ENCODE data around the gene CIAPIN1.
"Not testable (repeated sequence)": the region's sequence is repeated elsewhere in the genome, so short reads cannot be mapped to it uniquely, and the experiment has no call there.

The CIAPIN1 gene

GRCh38 chr16:57439947-57440346 is 7.2 kb downstream of the CIAPIN1 start:
- not testable (repeated sequence) for DNase-seq

GRCh38 chr16:57435838-57436237 is 11.3 kb downstream of the CIAPIN1 start:
- no peak for DNase-seq

DNA sequence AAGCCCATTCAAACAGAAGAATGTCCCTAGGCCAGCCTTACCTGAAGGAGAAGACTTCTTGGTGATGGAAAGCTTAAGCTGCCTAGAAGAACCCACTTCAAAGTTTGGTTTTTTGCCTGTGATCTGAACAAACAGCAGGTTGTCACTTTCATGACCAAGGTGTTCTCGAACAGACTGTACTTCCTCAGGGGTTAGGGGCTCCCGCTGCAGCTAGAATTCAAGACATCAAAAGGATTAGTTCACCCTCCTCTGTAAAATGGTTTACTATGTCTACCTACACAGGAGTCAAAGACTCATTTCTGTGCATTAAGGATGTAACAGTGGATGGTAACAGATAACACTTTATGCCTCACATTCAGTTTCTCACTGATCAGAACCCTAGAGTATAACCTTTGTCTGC is 13.2 kb downstream of the CIAPIN1 start:
- DNase-seq = no peak

DNA sequence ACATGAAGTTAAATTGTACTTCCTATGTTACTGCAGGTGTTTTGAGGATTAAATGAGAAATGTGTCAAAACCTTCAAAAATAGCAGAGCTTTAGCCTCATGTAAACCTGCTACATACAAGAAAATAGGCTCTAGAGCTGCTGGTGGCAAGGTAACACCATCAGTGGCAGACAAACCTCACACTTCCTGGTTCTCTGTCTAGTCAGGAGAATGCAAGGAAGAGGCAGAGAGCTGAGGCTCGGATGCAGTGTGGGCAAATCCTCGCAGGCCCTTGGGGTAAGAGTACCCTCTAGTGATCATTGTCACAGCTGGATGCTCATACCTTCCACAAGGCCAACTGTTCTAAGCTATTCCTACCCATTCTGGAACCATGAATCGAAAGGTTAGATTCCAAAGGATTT is 14.2 kb downstream of the CIAPIN1 start:
- no peak for DNase-seq

GRCh38 chr16:57432505-57432904 is 14.7 kb downstream of the CIAPIN1 start:
- no peak for DNase-seq

DNA sequence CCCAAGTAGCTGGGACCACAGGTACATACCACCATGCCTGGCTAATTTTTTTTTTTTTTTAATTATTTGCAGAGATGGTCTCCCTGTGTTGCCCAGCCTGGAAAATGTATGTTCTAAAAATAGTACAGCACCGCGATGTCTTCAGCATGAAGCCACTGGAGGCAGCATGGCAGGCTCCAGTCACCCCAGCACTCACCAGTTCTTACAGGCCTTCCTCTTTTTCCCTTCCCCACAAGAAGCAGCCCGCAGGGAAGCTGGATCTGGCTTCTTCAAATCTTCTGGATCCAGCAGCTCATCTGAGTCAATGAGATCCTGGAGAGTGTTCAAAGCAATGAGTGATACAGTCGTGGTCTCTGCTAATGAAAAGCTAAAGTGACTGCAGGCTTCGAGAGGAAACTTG is 16.2 kb downstream of the CIAPIN1 start:
- no peak for DNase-seq

- DNase-seq = no peak
Observed at GRCh38 chr16:57427824-57428223, 19.4 kb downstream of the CIAPIN1 start.

GRCh38 chr16:57427307-57427706 is 19.9 kb downstream of the CIAPIN1 start:
- no peak for DNase-seq

- DNase-seq = no peak
Observed at GRCh38 chr16:57426356-57426755, 20.8 kb downstream of the CIAPIN1 start.

DNA sequence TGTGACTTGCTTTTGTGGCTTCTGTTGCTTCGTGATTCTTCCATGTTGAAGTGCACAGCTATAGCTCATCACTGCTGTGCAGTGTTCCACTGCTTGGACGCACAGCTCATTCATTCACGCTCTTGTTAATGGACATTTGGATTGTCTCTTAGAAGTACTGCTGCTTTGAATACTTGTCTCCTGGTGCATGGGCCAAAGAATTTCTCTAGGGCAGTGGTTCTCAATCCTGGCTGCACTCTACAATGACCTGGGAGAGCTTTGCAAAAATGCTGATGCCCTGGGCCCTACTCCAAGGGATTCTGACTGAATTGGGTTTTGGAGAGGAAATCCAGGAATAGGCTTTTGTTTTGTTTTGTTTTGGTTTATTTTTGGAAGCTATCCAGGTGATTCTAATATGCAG is 22.6 kb downstream of the CIAPIN1 start:
- DNase-seq = no peak

DNA sequence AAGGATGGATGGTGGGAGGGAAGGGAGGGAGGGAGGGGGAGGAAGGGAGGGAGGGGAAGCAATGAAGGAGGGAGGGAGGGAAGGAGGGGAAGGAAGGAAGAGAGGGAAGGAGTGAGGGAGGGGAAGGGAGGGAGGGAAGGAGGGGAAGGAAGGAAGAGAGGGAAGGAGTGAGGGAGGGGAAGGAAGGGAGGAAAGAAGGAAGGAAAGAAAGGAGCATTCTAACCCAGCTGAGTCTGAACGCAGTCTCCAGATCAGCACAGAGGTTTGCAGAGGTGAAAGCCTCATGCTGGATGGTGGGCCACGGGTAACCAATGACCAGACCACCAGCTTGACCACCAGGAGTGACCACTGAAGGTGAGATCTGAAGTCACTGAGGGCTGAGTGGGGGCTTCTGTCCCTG is 24.0 kb downstream of the CIAPIN1 start:
- DNase-seq = no peak

- no peak for DNase-seq
Observed at GRCh38 chr16:57422026-57422944, 24.9 kb downstream of the CIAPIN1 start.

GRCh38 chr16:57419506-57419905 is 27.7 kb downstream of the CIAPIN1 start:
- no peak for DNase-seq

DNA sequence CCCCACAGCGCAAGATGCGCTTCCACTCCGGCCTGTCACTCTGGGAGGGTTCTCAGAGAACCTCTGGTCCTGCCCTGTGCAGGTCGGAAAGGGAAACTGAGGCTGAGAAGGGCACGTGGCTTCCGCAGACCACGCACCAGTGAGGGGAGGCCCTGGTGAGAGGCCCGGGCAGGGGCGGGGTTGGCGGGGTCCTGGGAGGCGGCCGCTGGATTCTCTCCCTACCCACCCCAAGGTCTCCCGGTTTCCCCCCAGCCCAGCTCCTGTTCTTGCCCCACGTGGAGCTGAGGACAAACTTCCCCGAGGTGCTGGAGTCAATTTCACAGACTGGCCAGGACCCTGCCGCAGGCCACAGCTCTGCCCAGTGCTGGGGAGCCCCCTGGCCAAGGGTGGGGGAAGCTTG is 31.1 kb downstream of the CIAPIN1 start:
- DNase-seq = no peak

GRCh38 chr16:57413733-57414132 is 33.5 kb downstream of the CIAPIN1 start:
- DNase-seq = no peak

GRCh38 chr16:57413301-57413730 is 33.9 kb downstream of the CIAPIN1 start:
- DNase-seq = no peak

DNA sequence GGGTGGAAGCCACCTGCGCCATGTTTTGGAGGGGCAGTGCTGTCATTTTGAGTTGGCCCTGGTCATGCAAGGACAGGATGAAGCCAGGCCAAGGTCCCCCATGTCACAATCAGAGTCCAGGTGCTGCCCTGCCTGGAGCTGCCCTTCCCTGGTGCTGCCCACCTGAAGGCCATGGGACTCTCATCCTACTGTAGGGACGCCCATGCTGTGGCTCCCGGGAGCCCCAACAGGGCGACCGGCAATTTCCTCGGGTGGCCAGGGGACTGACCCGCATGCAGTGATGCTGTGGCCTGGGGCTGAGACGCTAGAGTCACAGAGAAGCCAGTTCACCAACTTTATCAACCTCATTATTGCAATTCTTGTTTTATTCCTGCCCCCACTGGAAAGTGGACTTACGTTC is 34.6 kb downstream of the CIAPIN1 start:
- DNase-seq = no peak

DNA sequence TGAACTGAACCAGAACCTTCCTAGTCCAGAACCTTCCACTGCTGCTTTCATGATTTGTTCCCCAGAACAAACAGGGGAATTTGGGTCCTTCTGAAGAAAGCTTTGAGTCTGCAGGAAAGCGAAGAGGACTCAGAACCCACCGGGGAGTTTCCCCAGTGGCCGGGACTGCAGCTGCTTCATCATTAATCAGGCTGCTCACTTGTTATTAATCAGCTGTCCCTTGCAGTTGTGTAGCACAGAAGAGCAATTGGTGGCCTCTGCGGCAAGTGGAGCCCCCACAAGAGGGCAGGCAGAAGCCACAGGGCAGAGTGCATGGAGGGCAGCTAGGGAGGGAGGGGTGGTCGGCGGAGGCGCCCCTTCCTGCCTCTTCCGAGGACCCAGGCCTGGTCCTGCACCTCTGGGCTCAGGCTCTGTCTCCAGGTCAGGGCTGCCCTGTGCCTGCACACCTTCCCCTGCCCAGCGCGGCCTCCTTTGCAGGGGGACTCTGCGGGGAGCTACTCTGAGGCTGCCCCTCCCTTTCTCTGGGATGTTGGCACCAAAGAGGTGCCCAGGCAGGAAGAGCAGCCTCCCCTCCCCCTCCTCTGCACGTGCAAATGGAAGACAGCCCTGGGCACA is 35.7 kb downstream of the CIAPIN1 start:
- DNase-seq = no peak

DNA sequence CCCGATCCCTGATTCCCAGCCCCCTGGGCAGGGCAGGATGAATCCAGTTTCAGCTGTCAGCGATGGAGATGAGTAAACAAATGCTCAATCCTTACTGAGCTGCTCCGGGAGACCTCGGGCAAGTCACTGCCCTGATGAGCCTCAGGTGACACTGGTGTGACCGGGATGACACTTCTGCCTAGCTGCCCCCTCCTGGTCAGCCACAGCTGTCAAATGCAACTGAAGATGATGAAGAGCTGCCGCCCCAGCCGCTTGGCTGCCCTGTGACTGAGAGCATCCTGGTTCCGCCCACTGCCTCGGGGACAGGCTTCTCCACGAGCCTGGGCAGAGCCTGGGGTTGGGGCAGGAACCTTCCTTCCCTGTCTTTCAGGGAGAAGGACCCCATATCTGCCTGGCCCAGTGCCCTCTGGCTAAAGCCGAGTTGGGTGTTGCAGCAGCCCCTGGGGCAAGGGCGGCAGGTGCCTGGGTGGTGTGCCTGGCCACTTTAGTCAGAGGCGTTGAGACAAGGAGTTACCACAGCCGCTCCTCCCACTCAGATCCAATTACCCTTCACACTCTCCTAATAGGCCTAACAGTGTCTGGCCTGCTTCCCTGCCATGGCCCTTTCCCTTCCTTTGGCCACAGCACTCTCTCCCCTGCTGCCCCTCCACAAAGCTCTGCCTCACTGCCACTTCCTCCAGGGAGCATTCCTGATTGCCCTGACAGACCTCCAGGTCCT is 37.2 kb downstream of the CIAPIN1 start:
- DNase-seq = no peak

DNA sequence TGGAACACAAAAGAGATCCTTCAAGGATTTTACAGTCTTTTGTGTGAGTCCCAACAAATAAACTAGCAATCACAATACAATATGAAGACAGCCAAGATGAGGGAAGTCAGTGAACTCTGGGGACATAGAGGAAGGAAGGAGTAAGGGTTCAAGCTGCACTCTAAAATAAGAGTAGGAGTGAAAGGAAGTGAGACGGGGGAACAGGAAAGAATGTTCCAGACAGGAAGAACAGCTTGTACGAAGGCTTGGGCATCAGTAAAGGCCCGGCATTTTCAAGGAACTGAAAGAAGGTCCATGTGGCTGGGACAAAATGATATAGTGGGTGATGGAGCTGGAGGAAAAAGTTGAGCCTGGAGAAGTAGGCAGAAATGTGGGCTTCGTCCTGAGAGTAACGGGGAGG is 38.1 kb downstream of the CIAPIN1 start:
- no peak for DNase-seq

GRCh38 chr16:57407521-57408353 is 39.4 kb downstream of the CIAPIN1 start:
- no peak for DNase-seq

- DNase-seq = no peak
Observed at GRCh38 chr16:57406881-57407280, 40.3 kb downstream of the CIAPIN1 start.

- DNase-seq = no peak
Observed at GRCh38 chr16:57405097-57405496, 42.1 kb downstream of the CIAPIN1 start.

Measured in NCI-H2029 treated with DMSO at 0.1 percent for 48 hours (cell line).